OCI-M2 (cell line): ENCODE results near the gene CMTM6.
"Not testable (repeated sequence)": the region's sequence is repeated elsewhere in the genome, so short reads cannot be mapped to it uniquely, and the experiment has no call there.

Source experiments
- DNase-seq: peaks from one replicate; lab custom pipeline; 2025; ENCODE audit not compliant: unreplicated experiment; lab: John Stamatoyannopoulos, UW

CMTM6 gene, protein sequence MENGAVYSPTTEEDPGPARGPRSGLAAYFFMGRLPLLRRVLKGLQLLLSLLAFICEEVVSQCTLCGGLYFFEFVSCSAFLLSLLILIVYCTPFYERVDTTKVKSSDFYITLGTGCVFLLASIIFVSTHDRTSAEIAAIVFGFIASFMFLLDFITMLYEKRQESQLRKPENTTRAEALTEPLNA

DNA sequence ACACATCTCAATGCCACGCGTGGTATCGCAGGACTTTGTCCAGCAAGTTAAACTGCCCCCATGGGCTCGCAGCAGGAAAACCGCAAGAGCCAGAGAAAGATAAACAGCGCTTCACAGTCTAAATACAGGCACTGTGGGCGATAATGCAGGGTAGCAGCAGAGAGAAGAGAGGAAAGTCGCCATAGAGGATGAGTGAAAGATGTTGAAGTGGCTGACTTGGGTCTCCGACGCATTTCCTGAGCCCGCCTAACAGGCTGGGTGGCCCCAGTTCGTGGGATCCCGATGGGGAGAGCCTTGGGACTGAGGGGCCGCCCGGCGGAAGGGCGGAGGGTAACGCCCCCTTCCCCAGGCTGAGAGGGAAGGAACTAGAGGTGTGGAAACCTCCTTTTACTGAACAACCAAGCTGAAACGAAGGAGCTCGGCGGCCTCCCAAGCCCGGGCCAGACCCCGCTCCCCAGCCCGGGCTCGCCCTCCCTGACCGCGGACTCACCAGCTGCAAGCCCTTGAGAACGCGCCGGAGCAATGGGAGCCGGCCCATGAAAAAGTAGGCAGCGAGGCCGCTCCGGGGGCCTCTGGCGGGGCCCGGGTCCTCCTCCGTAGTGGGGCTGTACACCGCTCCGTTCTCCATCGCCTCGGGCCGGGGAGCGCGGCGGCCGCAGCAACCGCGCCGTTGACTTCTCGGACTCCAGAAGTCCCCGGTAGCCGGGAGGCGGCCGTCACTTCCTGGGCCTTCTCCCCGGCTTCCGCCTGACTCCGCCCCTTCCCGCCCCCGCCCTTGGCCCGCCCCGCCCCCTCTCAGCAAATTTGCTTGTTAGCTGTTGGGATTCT, at the start of gene CMTM6:
CMTM6 (minus strand) TSS at position 735 of the 828 bp plus-strand sequence; CDS start at position 628, 107 bp downstream.
- DNase-seq: no peak

DNA sequence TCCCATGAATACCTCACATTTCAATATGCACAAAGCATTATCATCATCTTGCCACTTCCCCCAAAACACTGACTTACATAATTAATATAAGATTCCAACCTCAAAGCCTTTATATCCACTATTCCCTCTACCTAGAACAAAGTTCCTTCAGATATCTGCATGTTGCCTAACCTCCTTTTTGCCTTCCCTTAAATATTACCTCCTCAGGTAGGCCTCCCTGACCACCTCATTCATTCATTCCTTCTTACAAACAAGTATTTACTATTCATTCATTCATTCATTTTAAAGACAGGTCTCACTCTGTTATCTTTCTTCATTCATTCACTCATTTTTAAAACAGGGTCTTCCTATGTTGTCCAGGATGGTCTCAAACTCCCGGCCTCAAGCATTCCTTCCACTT, 49.4 kb upstream of the CMTM6 start:
- no peak for DNase-seq

DNA sequence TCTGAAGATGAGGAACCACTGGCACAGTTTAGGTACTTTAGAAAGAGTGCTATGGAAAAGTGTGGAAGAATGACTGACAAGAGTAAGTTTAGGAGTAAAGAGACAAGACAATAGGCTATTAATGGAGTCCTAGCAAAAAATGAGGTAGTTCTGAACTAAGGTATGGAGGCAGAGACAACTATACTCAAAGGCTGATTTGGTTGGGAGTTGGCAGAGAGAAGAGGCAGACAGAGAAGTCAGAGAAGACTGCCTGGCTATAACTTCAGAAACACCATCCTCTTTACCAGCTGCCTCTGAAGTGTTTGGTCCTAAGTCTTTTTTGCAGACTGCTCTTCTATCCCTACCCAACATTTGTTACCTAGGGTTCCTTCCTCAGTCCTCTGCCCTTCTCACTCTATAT, 48.8 kb upstream of the CMTM6 start:
- DNase-seq: no peak

DNA sequence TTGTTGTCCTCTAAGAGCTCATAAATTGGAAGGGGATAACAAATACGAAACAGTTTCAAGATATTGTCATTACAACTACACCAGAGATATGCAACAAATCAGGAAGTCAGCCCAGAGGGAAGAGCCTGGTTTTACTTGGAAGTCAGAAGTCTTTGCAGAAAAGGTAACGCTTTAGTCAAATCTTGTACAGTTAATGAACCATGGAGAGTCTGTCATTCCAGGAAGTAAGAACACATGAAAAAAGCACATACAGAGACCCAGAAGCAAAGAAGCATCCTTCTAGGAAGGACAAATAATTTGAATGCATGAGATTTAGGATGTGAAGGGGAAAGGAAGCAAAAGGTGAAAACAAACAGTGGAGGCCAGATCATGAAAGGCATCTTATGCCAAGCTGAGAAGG, 48.4 kb upstream of the CMTM6 start:
- no peak for DNase-seq

DNA sequence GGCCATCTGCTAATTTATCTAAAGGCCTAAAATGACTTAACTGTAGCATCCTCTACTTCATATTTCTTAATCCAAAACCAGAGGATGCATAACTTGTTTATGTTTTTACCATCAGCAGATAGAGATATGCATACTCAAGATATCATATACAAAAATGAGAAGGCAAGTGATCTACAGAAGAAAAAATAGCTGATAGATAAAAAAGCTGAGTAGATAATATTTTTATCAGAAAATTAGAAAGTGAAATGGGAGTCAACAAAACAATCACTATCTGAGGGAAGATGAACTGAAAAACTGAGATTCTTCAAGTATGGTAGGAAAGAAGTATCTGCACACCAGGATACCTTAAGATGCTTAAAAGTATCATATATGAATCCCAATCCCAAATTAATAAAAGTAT, 42.7 kb upstream of the CMTM6 start:
- no peak for DNase-seq

DNA sequence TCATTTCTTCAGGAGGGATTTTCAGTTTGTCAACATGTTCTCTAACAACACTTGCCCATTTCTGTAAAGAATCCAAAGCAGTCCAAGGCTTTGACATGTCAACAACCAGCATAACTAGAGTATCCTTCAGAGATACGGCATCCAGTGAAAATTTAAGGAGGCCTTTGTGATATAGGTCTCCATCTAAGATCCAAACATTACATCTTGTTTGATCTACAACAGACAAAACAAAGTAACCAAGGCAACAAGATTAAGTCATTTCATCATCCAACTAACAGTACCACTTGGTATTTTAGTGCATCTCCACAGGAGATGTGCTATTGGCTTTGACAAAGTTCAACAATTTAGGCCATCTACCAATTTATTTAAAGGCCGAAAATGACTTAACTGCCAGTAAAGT, 42.2 kb upstream of the CMTM6 start:
- no peak for DNase-seq

DNA sequence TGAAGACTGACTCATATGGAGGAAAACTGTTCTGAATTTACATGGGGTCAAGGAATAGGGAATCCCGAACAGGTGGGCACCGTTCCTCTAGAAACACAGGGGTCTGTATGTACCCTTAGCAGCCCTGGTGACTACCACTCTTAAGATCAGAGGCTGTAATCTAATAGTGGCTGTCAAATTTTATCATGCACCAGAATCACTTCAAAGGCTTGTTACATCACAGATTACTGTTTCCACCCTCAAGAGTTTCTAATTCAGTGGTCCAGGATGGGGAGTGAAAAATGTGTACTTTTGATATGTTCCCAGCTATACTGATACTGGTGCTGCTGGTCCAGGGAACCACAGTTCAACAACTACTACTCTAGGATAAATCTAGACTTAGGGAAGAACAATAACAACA, 40.2 kb upstream of the CMTM6 start:
- no peak for DNase-seq

DNA sequence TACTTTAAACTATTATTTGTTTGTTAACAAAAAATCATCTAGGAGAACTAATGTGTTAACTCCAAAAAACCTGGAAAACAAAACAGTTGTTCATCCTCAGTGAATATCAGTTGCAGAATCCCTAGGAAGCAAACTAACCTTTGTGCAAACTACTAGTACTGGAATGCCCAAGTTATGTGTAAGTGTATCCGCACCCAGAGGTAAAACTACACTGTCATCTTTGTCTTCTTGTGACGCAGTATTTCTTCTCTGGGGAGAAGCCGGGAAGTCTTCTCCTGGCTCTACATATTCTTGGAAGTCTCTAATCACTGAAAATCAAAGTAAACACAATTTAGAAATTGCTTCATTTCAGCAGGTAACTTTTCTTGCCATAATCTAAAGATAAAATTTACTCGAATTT, 38.2 kb upstream of the CMTM6 start:
- DNase-seq: no peak

DNA sequence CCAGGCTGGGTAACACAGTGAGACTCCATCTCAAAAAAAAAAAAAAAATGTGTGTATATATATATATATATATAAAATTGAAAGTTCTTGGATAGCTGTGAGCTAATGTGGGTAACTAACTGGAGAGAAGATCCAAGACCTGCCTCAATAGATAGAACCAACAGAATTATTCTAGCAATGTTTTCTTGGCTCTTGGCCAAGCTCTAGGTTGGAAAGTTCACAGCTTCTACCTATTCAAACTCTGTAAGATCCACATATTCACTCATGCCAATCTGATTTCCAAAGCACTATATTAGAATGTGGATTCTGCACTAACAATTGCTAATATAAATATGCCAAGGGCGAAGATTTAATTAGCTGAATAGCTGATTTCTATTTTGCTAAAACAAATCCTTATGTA, 29.8 kb upstream of the CMTM6 start:
- DNase-seq: no peak

DNA sequence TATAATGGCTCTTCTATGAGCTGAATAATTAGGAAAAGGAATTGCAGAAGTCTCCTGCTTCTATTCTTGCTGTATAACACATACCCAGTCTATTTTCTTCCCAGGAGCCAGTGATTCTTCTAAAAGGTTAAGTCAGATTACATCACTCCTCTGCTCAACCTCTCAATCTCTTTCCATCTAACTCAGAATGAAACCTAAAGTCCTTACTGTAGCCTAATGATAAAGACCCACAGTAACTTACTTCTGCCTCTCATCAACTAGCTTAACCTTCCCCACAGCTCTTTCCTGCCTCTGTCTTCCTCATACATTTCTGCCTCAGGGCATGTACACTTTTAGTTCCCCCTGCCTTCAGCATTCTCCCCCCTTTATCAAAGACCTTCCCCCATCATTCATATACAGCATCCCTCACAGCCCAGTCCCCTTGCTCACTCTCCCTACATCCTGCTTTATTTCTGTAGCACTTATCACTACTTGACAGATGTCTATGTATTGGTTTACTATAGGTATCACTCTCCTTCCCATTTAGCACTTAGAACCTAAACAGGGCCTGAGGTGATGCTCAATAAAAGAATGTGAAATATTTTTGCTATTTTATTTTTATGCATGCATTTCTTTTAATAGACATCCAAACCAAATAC, 28.5 kb upstream of the CMTM6 start:
- no peak for DNase-seq

DNA sequence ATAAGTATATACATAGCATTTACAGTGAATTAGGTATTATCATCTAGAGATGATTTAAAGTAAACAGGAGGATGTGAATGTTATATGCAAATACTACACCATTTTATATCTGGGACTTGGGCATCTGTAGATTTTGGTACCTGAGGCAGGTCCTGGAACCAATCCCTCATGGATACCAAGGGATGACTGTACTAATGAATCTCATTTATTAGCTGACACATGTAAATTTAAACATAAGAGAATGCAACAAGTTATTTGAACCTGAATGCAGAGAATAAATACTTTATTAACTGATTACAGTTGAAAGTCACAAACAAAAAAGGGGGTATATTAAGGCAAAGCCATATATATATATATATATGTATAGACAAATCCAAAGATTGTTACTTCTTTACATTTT, 23.1 kb upstream of the CMTM6 start:
- no peak for DNase-seq

DNA sequence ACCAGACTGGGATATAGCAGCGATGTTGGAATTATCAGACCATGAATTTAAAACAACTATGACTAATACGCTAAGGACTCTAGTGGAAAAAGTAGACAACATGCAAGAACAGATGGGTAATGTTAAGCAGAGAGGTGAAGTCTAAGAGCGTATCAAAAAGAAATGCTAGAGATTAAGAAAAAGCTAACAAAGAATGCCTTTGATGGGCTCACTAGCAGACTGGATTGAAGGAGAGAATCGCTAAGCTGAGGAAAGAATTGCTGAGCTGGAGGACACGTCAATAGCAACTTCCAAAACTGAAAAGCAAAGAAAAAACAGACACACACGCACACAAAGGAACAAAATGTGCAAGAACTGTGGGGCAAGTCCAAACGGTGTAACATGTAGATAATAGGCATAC, 20.0 kb upstream of the CMTM6 start:
- DNase-seq: no peak

DNA sequence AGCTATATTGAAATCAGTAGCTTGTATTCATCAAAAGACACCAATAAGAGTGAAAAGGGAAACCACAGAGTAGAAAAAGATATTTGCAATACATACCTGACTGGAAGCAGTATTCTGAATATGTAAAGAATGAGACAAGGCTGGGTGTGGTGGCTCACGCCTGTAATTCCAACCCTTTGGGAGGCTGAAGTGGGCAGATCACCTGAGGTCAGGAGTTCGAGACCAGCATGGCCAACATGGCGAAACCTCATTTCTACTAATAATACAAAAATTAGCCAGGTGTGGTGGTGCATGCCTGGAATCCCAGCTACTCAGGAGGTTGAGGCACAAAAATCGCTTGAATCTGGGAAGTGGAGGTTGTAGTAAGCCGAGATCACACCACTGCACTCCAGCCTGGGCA, 16.3 kb upstream of the CMTM6 start:
- DNase-seq: not testable (repeated sequence)

DNA sequence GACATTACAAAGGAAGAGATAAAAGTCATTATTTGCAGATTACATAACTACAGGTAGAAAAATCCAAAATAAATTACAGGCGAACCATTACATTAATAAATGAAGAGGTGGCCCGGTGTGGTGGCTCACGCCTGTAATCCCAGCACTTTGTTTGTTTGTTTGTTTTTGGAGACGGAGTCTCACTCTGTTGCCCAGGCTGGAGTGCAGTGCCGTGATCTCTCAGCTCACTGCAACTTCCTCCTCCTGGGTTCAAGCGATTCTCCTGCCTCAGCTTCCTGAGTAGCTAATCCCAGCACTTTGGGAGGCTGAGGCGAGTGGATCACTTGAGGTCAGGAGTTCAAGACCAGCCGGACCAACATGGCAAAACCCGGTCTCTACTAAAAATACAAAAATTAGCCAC, 14.1 kb upstream of the CMTM6 start:
- not testable (repeated sequence) for DNase-seq

DNA sequence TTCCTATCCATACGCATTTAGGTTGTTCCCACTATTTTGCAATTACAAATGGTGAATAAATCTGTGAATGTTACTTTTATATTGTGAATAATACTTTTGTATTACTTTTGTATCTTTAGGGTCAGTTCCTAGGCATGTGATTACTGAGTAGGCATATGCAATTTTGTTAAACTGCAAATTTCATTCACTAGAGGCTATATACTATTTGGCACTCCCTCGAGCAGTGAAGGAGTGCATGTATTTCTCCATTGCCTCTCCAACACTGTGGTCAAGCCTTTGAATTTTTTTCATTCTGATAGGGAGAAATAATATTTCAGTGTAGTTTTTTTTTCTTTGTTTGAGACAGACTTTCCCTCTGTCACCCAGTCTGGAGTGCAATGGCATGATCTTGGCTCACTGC, 8.4 kb upstream of the CMTM6 start:
- no peak for DNase-seq

DNA sequence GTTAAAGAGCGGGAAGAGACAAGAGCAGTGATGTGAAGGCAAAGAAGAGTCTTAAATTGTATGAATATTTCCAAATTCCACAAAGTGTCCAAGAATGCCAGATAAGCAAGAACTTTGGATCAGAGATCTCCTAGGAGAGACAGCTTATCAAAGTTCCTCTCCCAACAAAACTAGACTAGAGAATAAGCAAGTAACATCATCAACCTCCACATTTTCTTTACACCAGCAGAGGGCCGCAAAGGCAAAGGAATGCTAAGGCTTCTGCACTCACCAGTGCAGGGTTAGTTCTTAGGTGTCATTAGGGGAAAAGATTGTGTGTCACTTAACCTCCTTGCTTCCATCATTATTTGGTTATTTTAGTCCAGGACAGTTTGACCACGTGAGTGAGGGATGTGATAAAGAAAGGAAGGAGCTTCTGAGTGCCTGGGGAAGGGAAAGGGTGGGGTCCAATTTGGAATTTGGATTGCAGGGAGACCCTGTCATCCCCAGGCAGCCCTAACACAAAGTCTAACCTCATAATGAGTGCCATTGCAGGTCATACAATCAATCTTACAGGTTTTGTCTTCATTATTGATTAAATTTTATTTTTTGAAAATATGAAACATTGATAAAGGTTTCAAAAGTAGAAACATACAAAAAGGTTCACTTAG, 7.5 kb upstream of the CMTM6 start:
- no peak for DNase-seq

DNA sequence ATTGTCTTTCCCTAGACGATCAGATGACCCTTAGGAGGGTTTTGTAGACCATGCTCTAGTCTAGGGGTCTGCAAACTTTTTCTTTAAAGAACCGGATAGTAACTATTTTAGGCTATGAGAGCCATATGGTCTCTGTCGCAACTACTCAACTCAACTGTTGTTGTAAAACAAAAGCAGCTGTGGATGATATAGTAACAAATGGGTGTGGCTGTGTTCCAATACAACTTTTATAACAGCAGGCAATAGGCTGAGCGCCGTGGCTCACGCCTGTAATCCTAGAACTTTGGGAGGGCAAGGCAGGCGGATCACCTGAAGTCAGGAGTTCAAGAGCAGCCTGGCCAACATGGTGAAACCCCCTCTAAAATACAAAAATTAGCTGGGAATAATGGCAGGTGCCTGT, 6.1 kb upstream of the CMTM6 start:
- DNase-seq: no peak

DNA sequence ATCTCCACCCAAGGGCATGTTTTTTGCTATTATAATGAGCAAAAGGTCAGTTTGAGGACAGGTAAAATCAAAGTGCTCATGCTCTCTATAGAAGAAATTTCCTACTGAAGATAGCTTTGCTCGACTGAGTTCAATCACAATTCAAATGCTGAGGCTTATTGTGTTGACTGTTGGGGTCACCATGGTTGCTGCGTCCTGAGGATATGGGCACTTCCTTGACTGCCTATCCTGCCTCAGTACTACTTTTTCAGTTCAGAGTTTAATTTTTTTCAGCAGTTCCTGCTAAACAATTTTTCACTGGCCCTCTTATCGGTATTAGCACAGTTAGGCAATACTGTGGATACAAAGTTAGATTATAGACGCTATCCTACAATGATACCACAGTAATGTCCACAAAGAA, 3.8 kb upstream of the CMTM6 start:
- DNase-seq: no peak

DNA sequence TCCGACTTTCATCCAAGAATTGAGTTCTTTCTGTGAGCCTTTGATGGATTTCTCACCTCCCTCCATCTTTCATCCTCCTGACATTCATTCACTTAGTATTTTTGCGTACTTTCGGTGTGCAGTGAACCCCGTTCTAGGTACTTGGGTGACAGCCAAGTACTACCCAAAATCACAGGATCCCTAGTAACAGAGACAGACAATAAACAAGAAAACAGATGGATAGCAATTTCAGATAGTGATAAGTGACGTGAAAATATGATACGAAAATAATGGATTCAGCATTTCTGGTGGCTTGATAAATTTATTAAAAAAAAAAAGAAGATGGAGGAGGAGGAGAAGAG, 264 bp upstream of the CMTM6 start:
- no peak for DNase-seq

DNA sequence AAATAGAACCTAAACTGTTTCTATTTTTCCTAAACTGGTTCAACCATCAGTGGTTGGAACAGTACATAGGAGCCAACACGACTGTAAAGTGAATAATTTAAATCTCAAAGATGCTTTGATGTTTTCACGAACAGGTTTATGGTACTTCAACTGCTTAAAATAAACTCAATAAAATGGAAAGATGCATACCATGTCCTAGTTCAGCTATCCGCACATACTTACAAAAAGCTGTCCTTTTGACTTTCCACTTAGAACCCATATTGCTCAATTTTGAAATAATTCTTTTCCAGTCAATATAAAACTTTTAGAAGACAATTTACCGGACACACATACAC, 902 bp downstream of the CMTM6 start:
- no peak for DNase-seq

DNA sequence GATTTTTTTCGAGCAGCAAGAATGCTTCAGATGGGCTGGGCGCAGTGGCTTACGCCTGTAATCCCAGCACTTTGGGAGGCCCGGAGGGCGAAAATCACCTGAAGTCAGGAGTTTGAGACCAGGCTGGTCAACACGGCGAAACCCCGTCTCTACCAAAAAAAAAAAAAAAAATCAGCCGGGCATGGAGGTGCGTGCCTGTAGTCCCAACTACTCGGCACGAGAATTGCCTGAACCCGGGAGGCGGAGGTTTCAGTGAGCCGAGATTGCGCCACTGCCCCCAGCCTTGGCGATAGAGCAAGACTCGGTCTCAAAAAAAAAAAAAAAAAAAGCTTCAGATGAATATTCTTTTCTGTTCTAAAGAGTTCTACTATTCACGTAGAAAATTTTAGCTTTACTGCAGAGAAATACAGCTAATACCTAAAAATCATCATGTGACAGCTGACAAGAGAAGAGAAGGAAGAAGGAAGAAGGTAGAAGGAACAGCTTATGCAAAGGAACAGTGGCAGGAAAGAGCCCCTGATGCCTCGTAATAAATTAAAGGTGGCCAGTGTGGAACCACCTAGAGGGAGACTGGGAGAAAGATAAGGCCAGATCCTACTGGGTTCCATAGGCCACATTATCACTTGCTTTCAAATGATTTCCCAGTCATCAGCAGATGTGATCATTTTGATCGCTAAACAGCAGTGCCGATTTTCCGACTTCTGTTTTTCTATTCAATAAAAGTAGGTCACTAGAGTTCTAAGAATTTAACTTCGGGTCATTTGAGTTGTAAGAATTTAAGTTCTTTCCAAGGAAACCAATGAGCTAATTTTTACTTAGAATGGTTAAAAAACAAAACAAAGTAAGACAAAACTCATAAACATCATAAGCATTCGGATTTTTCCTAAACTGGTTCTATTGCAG, 1.5 kb downstream of the CMTM6 start:
- no peak for DNase-seq
